Lung (tissue), 12 donors: ENCODE data around the gene NAALADL2. TPM values are rescaled to one million over a fixed set of nuclear protein-coding genes. Genes with fewer than 3 reads are reported as not detected.

Experiments used
- ATAC-seq: fragments of 200-7000 bp; cut with Tn5 transposase; one replicate; pipeline ENCODE4 v1.9.1; 2020; ENCODE audit warnings: moderate number of reproducible peaks; ENCODE audit not compliant: insufficient read depth, low FRiP score
- DNase-seq, 3 donors: peaks; one replicate each; pipeline ENCODE4 v3.0.0-alpha.2; 2013 to 2017
- H3K27ac ChIP-seq, 2 donors: one replicate each; pipeline ENCODE4 v1.5.1; 2013; ENCODE audit warnings: mild to moderate bottlenecking in 2 of 2, moderate library complexity in 2 of 2, control low read depth in 1 of 2, inconsistent platforms in 1 of 2, low read depth in 1 of 2, low read length in 1 of 2
- H3K27me3 ChIP-seq, 3 donors: one replicate each; pipeline ENCODE4 v1.5.1; 2013; ENCODE audit warnings: low read length in 2 of 3; ENCODE audit not compliant: control insufficient read depth in 3 of 3, insufficient read depth in 3 of 3
- H3K36me3 ChIP-seq, 4 donors: one replicate each; pipeline ENCODE4 v1.5.1; 2013; ENCODE audit warnings: low read length in 4 of 4, mild to moderate bottlenecking in 1 of 4, moderate library complexity in 1 of 4; ENCODE audit not compliant: control insufficient read depth in 4 of 4, insufficient read depth in 4 of 4
- H3K4me1 ChIP-seq, 5 donors: one replicate each; pipeline ENCODE4 v1.5.1; 2013; ENCODE audit warnings: low read length in 5 of 5, mild to moderate bottlenecking in 2 of 5, moderate library complexity in 1 of 5; ENCODE audit not compliant: control insufficient read depth in 5 of 5, insufficient read depth in 5 of 5
- H3K4me3 ChIP-seq: one replicate; pipeline ENCODE4 v1.5.1; 2013; ENCODE audit warnings: mild to moderate bottlenecking, control low read depth, moderate library complexity
- H3K9ac ChIP-seq, 2 donors: one replicate each; pipeline ENCODE4 v1.5.1; 2013; ENCODE audit warnings: low read length in 2 of 2, control low read depth in 1 of 2; ENCODE audit not compliant: insufficient read depth in 1 of 2
- H3K9me3 ChIP-seq, 4 donors: one replicate each; pipeline ENCODE4 v1.5.1; 2013; ENCODE audit warnings: low read length in 3 of 4, mild to moderate bottlenecking in 1 of 4, moderate library complexity in 1 of 4; ENCODE audit not compliant: control insufficient read depth in 4 of 4, insufficient read depth in 3 of 4
- whole genome bisulfite sequencing, 2 donors: extraction: QIAGEN DNeasy Blood & Tissue Kit; methylation state at CpG; one replicate each; pipeline ENCODE4 v1.1.7; 2013; 5-methylcytosine and 5-hydroxymethylcytosine counted together
- polyA plus RNA-seq, 2 donors: library from polyadenylated mRNA; stranded (reverse); fragments of 200-250 nt; gene quantifications; one replicate each; pipeline ENCODE4 v1.2.1, GENCODE V29; 2013
- total RNA-seq, 2 donors: library from RNA; depleted of rRNA in 1 of 2; stranded (reverse); fragments of >200 nt in 1 of 2; gene quantifications; one replicate each; pipeline ENCODE4 v1.2.1, GENCODE V29; 2014 to 2021
- TF ChIP-seq, protein P1 (sequence below): IDR thresholded peaks from 2 replicates; pipeline ENCODE4 v1.5.1; 2012; ENCODE audit warnings: mild to moderate bottlenecking; ENCODE audit errors: control extremely low read depth, extremely low read depth
- donor health status: control.
- donor health status: control.
- donor health status: Bipolar disorder and iron deficiency.
- donor health status: healthy.
- donor health status: DM: yes; HTN: yes; CAD: no.

Gene NAALADL2
- total and polyA plus RNA-seq, 4 donors = 0.49 to 46.7 (median 4.7) TPM

DNA sequence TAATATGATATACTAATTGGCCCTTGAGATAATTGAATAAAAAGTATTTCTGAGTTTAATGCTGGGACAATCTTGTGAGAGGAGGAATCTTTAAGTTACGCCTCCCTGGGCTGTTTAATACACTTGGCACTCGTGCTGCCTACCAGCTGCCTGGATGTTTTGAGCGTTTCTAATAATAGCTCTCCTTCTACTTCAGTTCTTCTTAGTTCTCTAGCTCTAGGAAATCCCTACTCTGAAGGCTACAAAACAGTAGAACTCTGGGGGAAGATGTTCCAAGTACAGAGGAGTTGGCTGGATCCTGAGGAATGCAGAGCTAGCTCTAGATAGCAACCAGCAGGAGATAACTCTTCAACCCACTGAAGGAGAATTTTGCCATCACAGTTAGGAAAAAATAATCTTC, 3.5 kb downstream of the NAALADL2 start:
- H3K27ac ChIP-seq = peak overlapping the region in 1 of 2 donors; percentile 23
- no peak for ATAC-seq
- WGBS, 2 donors = 61 to 67% methylated on average over 3 of the region's 3 CpGs

DNA sequence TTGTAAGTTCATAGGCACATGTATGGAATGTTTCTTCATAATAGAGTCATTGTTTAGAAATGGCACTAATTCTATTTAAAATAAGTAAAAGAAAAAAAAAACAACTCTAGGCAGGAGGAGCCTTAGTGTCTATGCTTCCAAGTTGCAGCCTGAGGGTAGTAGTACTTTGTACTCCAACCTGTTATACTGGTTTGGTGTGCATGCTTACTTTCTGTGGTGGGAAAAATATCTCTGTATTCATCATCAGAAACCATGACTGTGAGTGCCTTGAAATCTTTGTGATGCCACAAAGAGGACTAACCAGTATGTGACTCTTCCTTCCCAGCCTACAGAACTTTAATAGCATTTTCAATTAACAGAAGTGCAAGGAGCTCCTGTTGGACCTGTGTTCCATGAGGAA, 4.4 kb downstream of the NAALADL2 start:
- peak in 1 of 3 donors; percentile 47 for DNase-seq
- no peak overlapping the region for H3K9ac ChIP-seq

More for the DNA sequence above, 3.5 kb downstream of the NAALADL2 start:
- TF ChIP-seq, protein P1, sequence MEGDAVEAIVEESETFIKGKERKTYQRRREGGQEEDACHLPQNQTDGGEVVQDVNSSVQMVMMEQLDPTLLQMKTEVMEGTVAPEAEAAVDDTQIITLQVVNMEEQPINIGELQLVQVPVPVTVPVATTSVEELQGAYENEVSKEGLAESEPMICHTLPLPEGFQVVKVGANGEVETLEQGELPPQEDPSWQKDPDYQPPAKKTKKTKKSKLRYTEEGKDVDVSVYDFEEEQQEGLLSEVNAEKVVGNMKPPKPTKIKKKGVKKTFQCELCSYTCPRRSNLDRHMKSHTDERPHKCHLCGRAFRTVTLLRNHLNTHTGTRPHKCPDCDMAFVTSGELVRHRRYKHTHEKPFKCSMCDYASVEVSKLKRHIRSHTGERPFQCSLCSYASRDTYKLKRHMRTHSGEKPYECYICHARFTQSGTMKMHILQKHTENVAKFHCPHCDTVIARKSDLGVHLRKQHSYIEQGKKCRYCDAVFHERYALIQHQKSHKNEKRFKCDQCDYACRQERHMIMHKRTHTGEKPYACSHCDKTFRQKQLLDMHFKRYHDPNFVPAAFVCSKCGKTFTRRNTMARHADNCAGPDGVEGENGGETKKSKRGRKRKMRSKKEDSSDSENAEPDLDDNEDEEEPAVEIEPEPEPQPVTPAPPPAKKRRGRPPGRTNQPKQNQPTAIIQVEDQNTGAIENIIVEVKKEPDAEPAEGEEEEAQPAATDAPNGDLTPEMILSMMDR = no peak
- Histone ChIP-seq H3K27me3 (no peaks in the 10 kb centered on the region), H3K9ac (no peak overlapping the region), H3K4me1 (peaks cover 0 to 4% (median 3%) of the 10 kb centered on the region in 5 donors), H3K4me3 (no peak overlapping the region), H3K9me3 (no peaks in the 10 kb centered on the region), H3K36me3 (no peaks in the 10 kb centered on the region)
- DNase-seq = peak; percentile 22 to 68 (median 48)

DNA sequence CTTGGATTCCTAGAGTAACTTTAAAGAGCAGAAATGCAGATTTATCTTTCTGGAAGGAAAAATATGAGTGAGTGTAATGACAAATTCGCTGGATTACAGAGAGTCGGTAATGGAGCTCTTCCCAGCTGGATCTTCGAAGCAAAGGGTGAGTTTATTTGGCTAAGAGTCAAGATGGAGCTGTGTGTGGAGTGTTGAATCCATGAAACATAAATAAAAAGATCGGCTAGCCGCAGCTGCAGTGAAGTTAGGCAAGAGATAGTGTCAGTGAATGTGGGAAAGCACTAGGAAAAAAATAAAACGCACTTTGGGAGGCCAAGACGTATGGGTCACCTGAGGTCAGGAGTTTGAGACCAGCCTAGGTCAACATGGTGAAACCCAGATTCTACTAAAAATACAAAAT, 10.3 kb downstream of the NAALADL2 start:
- Histone ChIP-seq H3K27ac (no peak overlapping the region), H3K4me1 (peaks cover 0 to 8% (median 0%) of the 10 kb centered on the region in 5 donors), H3K4me3 (no peak overlapping the region), H3K27me3 (no peaks in the 10 kb centered on the region), H3K9ac (no peak overlapping the region), H3K9me3 (no peaks in the 10 kb centered on the region), H3K36me3 (no peaks in the 10 kb centered on the region)
- ATAC-seq (peak; percentile 15), DNase-seq (peak; percentile 58 to 92 (median 86))
- TF ChIP-seq, protein P1 = no peak
- 71 to 80% methylated on average over 7 of the region's 7 CpGs for WGBS, 2 donors

More for the DNA sequence above, 4.4 kb downstream of the NAALADL2 start:
- Histone ChIP-seq H3K27me3 (no peaks in the 10 kb centered on the region), H3K4me3 (no peak overlapping the region), H3K9me3 (no peaks in the 10 kb centered on the region), H3K36me3 (no peaks in the 10 kb centered on the region), H3K4me1 (peaks cover 0 to 4% (median 1%) of the 10 kb centered on the region in 5 donors), H3K27ac (no peak overlapping the region)
- TF ChIP-seq, protein P1 = no peak
- ATAC-seq = no peak
